Stimulated activated CD8-positive, alpha-beta memory T cell treated with anti-CD3 and anti-CD28 coated beads, Interleukin-12 subunit alpha, Interleukin-12 subunit beta, amount 100 ng/mL, for 4 hours (primary cell): Measurements from ENCODE around the gene ARHGEF10L.

ENCODE experiments used
- DNase-seq: peaks from one replicate; pipeline ENCODE4 v3.0.0-alpha.2; 2020; ENCODE audit warnings: low read depth

The ARHGEF10L gene

DNA sequence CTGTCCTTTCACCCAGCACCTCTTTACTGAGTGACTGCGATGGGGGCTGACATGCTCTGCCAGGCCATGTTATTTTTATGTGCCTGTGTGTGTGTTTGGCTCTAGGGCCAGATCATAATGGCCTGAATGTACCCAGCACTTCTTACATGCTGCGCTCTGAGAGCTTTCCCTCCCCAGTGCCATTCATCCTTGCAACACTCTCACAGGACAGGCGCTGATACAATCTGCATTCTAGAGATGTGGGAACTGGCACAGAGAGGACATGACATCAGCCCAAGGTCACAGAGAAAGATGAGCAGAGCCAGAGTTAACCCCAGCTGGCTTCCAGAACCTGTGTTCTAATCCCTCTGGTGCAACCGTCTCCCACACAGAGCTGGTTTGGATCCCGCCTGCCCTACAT is 54.5 kb downstream of the ARHGEF10L start:
- DNase-seq = no peak

DNA sequence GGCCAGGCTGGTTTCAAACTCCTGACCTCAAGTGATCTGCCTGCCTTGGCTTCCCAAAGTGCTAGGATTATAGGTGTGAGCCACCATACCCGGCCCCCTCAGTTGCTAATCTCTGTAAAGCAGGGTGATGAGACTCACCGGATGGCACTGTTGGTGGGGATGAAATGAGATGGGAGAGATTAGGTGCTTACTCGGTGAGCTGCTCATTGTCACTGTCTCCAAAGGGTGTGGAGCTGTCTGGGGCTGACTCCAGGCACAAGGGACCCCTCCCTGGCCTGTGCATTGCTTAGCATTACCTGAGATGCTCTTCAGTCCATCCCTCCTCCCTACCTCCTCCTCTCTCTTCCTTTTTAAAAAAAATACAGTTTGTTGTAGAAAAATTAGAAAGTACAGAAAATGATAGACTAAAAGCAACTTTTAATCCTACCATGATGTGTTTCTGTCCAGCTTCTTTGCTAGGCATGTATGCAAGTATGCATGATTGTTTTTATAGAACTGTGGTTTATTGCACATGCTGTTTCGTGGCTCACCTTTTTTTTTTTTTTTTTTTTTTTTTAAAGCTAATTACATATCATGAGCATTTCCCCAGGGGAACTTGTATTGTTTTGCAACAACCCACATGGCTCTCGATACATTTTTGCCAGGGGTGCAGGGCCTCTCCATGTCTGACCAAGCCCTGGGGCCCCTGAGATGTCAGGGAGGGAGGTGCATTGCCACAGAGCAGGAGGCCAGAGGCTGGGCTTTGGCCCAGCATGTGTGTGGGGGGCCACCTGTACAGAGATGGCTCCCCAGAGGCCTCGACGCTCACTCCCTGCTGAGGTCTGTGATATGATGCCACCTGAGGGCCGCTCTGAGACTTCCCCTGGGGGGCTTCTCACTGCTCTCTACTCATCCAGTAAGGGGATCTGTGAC is 55.4 kb downstream of the ARHGEF10L start:
- DNase-seq = no peak

DNA sequence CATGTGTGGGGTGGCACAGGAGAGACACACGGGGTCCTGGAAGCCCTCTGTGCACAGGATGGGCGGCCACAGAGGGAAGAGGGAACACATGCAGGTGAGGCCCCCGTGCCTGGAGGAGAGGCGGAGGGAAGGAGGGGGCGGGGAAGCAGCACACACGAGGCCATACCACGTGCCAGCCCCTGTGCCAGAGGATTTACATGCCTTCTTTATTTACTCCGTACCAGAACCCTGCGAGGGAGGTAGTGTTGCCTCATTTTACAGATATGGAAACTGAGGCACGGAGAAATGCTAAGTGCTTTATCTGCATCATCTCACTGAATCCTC is 56.1 kb downstream of the ARHGEF10L start:
- DNase-seq = no peak

- no peak for DNase-seq
Observed at GRCh38 chr1:17596186-17596585, 56.7 kb downstream of the ARHGEF10L start.

DNA sequence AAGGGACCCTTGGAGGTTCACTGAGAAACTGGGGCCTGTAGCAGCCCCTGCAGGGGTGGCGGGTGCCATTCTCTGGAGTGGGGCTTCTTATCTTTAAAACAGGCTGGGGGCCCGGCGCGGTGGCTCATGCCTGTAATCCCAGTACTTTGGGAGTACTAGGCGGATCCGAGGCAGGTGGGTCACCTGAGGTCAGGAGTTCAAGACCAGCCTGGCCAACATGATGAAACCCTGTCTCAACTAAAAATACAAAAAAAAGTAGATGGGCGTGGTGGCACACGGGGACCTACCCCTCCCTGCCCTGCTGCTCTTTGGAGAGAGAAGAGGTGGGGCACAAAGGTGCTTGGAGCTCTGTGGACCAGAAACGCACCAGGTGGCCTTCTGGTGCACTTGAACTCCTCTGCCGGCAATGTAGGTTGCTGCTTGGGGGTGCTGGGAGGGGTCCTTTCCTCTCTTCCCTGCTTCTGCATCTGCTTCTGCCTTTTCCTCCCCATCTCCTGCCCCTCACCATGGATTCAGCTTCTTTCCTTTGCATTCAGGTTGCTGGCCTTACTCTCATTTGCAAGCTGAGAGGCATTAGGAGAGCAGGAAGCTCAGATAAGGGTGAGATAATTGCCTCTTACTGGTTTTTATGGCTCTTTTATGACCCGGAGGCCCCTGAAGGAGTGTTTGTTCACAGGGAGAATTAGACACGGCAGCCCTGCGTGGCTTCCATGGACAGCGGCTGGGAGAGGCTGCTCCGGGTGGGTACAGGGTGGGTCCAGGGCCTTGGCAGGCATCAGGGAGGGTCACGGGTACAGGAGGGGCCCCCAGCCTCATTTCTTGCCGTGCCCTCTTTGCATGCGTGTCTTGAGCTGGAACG is 57.4 kb downstream of the ARHGEF10L start:
- DNase-seq = no peak

- DNase-seq = no peak
Observed at GRCh38 chr1:17597651-17598050, 58.2 kb downstream of the ARHGEF10L start.

GRCh38 chr1:17598251-17598650 is 58.8 kb downstream of the ARHGEF10L start:
- no peak for DNase-seq

DNA sequence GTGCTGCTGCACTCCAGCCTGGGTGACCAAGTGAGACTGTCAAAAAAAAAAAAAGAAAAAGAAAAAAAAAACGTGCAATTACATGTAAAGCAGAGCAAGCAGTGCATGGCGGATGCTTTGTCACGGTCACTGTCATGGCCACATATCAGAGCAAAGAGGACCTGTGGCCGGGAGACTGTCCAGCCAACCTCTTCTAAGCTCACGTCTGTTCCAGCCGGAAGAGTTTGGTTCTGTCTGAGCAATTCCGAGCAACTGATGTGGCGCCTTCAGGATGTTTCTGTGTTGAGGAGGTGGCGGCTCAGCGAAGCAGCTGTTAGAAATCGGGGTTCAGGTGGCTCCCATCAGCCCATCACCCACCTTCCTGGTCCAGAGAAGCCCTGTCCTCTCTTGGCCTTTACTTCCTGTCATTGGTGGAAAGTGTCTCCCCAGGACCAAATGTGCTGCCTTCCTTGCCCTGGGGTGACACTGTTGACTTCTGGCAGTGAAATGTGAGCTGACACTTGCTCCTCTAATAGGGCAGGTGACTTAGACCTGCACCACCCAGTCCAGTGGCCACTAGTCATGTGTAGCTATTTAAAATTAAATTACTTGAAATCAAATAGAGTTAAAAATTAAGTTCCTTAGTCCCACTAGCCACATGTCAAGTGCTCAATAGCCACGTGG is 59.9 kb downstream of the ARHGEF10L start:
- no peak for DNase-seq

DNA sequence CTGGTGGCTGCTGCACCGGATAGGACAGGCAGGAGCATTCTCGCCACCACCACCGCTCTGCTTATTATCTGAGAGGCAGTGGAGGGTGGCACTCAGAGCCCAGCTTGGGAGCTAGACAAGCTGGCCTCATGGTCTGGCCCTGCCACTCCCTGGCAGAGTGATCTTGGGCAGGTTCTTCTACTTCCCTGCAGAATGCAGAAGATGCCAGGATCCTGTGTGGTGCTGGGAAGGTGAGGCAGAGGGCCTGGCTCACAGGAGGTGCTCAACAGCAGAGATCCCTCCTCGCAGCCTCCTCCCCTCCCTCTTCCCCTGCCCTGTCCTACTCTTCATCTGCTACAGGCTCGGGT is 60.4 kb downstream of the ARHGEF10L start:
- DNase-seq = no peak

DNA sequence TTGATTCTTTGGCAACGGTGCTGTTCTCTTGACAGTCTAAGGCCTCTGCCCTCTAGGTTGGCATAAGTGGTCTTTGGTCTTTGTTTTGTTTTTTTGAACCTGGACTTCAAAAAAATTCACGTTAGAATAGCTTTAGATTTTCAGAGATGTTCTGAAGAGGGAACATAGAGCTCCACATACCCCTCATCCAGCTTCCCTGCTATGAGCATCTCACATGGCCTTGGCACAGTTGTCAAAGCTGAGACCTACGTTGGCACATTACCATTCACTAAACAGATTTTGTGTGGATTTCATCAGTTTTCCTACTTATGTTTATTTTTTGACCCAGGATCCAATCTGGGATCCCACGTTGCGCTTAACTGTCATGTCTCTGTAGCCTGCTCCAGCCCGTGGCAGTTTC is 60.8 kb downstream of the ARHGEF10L start:
- no peak for DNase-seq

GRCh38 chr1:17601643-17602382 is 62.3 kb downstream of the ARHGEF10L start:
- DNase-seq = no peak

- no peak for DNase-seq
Observed at GRCh38 chr1:17603091-17603841, 63.8 kb downstream of the ARHGEF10L start.

GRCh38 chr1:17605582-17606344 is 66.3 kb downstream of the ARHGEF10L start:
- DNase-seq = no peak

GRCh38 chr1:17606826-17607440 is 67.4 kb downstream of the ARHGEF10L start:
- DNase-seq = no peak

- no peak for DNase-seq
Observed at GRCh38 chr1:17607644-17608581, 68.4 kb downstream of the ARHGEF10L start.

DNA sequence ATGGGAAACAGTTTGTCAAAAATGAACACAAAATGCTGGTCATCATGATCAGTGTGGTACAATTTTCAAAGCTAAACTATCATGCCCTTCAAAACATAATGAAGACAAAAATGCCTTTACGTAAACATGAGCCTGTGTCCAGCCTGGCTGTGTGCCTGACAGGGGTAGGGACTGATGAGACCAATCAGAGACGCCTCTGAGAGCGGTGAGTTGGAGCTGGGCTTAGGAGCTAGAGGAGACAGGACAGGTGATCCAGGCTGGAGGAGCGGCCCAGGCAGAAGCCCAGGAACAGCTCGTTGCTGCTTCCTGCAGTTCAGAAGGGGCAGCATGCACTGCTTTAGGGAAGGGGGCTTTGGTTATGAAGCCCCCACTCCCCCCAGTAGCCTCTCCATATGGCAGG is 70.0 kb downstream of the ARHGEF10L start:
- DNase-seq = no peak

DNA sequence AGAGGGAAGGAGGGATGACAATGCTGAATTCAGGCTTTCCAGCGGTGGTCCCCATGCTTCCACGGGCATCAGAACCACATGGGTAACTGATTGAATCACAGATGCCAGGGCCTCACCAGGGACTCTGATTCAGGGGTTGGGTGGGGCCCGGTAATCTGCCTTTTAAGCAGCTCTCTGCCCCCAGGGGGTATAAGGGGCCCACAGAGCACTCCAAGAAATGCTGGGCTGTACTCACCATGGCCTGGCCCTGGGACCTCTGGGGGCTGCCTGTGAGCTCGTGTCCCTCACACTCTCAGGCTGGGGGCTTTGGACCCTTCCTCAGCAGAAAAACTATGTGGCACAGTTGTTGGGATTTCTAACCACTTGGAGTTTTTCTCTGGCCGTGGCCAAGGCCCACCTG is 70.6 kb downstream of the ARHGEF10L start:
- DNase-seq = no peak

DNA sequence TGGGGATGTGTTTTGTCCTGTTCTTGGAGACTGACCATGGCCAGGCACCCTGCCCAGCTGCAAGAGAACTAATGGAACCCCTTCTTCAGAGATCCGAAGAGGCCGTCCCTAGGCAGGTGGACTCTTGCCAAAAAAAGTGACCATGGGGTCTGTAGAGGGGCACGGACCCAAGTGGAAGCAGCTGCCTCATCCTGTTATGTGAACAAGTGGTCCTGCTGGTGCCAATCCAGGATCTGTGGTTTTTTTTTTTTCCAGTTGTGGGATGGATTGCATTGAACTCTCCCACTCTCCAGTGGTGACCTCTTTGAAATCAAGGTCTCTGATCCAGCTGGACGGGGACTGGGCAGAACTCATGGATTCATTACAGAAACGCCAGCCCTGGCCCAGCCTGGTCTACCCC is 71.2 kb downstream of the ARHGEF10L start:
- no peak for DNase-seq

- DNase-seq = no peak
Observed at GRCh38 chr1:17611991-17612390, 72.5 kb downstream of the ARHGEF10L start.
